Upper lobe of right lung (tissue), 1 donor: ENCODE data around the gene CAP2. TPM values are rescaled to one million over a fixed set of nuclear protein-coding genes. Genes with fewer than 3 reads are reported as not detected.
"Not testable (repeated sequence)": the region's sequence is repeated elsewhere in the genome, so short reads cannot be mapped to it uniquely, and the experiment has no call there.

Experiments used
- ATAC-seq: fragments of 200-7000 bp; cut with Tn5 transposase; one replicate; pipeline ENCODE4 v1.9.1; 2020; ENCODE audit warnings: mild to moderate bottlenecking, moderate library complexity
- DNase-seq: peaks from one replicate; pipeline ENCODE4 v3.0.0-alpha.2; 2020
- H3K27ac ChIP-seq: fragments of 200-600 bp; one replicate; pipeline ENCODE4 v1.8.0; 2022
- H3K27me3 ChIP-seq: fragments of 200-600 bp; one replicate; pipeline ENCODE4 v1.8.0; 2022; ENCODE audit warnings: mild to moderate bottlenecking
- H3K36me3 ChIP-seq: fragments of 200-600 bp; one replicate; pipeline ENCODE4 v1.8.0; 2022
- H3K4me1 ChIP-seq: fragments of 200-600 bp; one replicate; pipeline ENCODE4 v1.8.0; 2022
- H3K4me3 ChIP-seq: fragments of 200-600 bp; one replicate; pipeline ENCODE4 v1.8.0; 2022; ENCODE audit warnings: mild to moderate bottlenecking
- H3K9me3 ChIP-seq: fragments of 200-600 bp; one replicate; pipeline ENCODE4 v1.8.0; 2022
- CTCF ChIP-seq: fragments of 200-600 bp; IDR thresholded peaks from one replicate; pipeline ENCODE4 v1.8.0; 2022; ENCODE audit warnings: antibody characterized with exemption
- intact Hi-C: fragments of 100-400 bp; cut with DNase I; formaldehyde crosslinking; loops from one replicate; pipeline ENCODE4 v1.11.0; 2022
- total RNA-seq: library from RNA; stranded (reverse); fragmentation: NEBNext Ultra II Directional; extraction: Animal tissue kit (Norgen Biotek cat#: 25700); gene quantifications from one replicate; pipeline ENCODE4 v1.2.1, GENCODE V29; 2021
- donor health status: DM: no; HTN: yes; CAD: no; lungs with severe emphysema.

CAP2 gene
- total RNA-seq, 1 donor from 2014 or later = 7.2 TPM

DNA sequence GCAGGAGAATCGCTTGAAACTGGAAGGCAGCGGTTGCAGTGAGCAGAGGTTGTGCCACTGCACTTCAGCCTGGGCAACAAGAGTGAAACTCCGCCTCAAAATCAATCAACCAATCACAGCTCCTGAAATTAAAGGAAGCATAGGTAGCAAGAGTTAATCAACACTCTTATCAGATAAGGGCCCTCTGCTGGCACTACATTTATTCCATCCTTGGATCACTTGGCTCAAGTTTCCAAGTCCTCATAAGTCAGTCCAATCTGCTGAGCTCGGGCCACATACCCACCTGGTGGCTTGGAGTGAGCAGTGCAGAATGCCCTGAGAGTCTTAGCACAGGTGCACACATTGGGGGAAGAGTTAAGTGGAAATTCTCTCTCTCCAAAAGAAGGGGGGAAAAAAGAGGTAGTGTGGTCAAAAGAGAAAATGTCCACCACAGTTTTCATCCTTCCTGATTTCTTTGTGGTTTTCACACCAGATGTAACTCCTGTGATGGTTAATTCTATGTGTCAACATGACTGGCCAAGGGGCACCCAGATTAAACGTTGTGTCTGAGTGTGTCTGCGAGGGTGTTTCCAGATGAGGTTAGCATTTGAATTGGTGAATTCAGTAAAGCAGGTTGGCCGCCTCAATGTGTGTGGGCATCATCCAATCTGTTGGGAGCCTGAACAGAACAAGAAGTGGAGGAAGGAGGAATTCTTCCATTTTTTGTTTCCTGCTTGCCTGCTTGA lies 192.5 kb downstream of the CAP2 start:
- no peaks in the 10 kb centered on the region for H3K9me3 ChIP-seq
- H3K27me3 ChIP-seq = no peaks in the 10 kb centered on the region
- H3K4me3 ChIP-seq = no peak overlapping the region
- peaks cover 7% of the 10 kb centered on the region for H3K4me1 ChIP-seq
- peak; percentile 44 for TF ChIP-seq CTCF
- DNase-seq (no peak), ATAC-seq (peak; percentile 84)
- no peak overlapping the region for H3K27ac ChIP-seq
- intact Hi-C loops = no loop called here
- H3K36me3 ChIP-seq = no peaks in the 10 kb centered on the region

GRCh38 chr6:17586623-17587022 lies 193.2 kb downstream of the CAP2 start:
- H3K36me3 ChIP-seq, H3K27me3 ChIP-seq, DNase-seq, H3K4me3 ChIP-seq, intact Hi-C loops, H3K27ac ChIP-seq, H3K9me3 ChIP-seq, H3K4me1 ChIP-seq, ATAC-seq: not testable (repeated sequence)

GRCh38 chr6:17588011-17588410 lies 194.6 kb downstream of the CAP2 start:
- intact Hi-C loops = no loop called here
- H3K36me3 ChIP-seq = no peaks in the 10 kb centered on the region
- H3K9me3 ChIP-seq = no peaks in the 10 kb centered on the region
- ATAC-seq = no peak
- no peak overlapping the region for H3K27ac ChIP-seq
- H3K4me3 ChIP-seq = no peak overlapping the region
- no peak for TF ChIP-seq CTCF
- peaks cover 7% of the 10 kb centered on the region for H3K4me1 ChIP-seq
- DNase-seq = no peak
- no peaks in the 10 kb centered on the region for H3K27me3 ChIP-seq

GRCh38 chr6:17589406-17590096 lies 196.2 kb downstream of the CAP2 start:
- no peak overlapping the region for H3K27ac ChIP-seq
- intact Hi-C loops = no loop called here
- TF ChIP-seq CTCF = no peak
- no peaks in the 10 kb centered on the region for H3K9me3 ChIP-seq
- H3K36me3 ChIP-seq = no peaks in the 10 kb centered on the region
- no peaks in the 10 kb centered on the region for H3K27me3 ChIP-seq
- H3K4me1 ChIP-seq = no peaks in the 10 kb centered on the region
- ATAC-seq = peak; percentile 79
- no peak for DNase-seq
- H3K4me3 ChIP-seq = no peak overlapping the region

DNA sequence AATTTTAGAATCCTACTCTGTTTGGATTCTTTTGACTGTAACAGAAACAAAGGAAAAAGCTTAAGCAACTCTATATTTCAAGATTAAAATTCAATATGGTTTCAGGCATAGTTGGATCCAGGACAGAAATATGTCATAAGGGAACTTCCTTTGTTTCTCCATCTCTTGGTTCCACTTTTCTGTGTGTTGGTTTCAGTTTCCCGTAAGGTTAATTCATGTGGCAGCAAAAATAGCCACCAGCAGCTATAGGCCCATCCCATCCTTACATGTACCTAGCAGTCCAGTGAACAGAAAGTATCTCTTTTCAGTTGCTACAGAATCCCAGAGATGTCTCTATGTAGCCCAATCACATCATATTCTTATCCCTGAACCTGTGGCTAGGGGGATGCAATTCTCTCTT lies 197.9 kb downstream of the CAP2 start:
- Histone ChIP-seq H3K9me3 (no peaks in the 10 kb centered on the region), H3K27ac (no peak overlapping the region), H3K4me1 (no peaks in the 10 kb centered on the region), H3K36me3 (no peaks in the 10 kb centered on the region), H3K4me3 (no peak overlapping the region), H3K27me3 (no peaks in the 10 kb centered on the region)
- intact Hi-C loops = no loop called here
- peak; percentile 73 for ATAC-seq
- no peak for DNase-seq
- no peak for TF ChIP-seq CTCF

DNA sequence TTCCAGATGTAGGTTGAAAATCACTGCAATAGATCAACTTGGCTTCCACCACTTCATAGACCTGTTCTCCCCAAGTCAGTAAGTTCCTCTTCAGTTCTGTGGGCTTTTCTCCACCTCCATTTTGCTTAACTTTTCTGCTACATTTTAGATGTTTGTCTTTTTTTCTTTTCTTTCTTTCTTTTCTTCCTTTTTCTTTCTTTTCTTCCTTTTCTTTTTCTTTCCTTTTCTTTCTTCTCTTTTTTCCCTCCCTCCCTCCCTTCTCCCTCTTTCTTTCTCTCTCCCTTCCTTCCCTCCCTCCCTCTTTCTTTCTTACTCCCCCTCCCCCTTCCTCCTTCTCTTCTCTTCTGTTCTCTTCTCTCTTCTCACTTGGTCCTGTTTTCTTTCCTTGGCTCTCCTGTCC lies 199.9 kb downstream of the CAP2 start:
- H3K27ac ChIP-seq = no peak overlapping the region
- DNase-seq = no peak
- TF ChIP-seq CTCF = no peak
- H3K4me3 ChIP-seq = no peak overlapping the region
- H3K4me1 ChIP-seq = no peaks in the 10 kb centered on the region
- ATAC-seq = no peak
- intact Hi-C loops = no loop called here
- no peaks in the 10 kb centered on the region for H3K27me3 ChIP-seq
- no peaks in the 10 kb centered on the region for H3K36me3 ChIP-seq
- no peaks in the 10 kb centered on the region for H3K9me3 ChIP-seq
